Endothelial cell (in vitro differentiated cells): Measurements from ENCODE around the gene TEX48. TPM values are rescaled to one million over a fixed set of nuclear protein-coding genes. Genes with fewer than 3 reads are reported as not detected.

Source experiments
- DNase-seq: peaks from one replicate; pipeline ENCODE4 v3.0.0; 2021; ENCODE audit warnings: low spot score
- H3K27ac Mint-ChIP-seq: one replicate; pipeline ENCODE4 v1.8.0; 2021; ENCODE audit warnings: mixed read lengths, inconsistent platforms; ENCODE audit not compliant: unreplicated experiment
- H3K27me3 Mint-ChIP-seq: one replicate; pipeline ENCODE4 v1.8.0; 2021; ENCODE audit warnings: mild to moderate bottlenecking, moderate library complexity, mixed read lengths, inconsistent platforms; ENCODE audit not compliant: unreplicated experiment
- H3K36me3 Mint-ChIP-seq: one replicate; pipeline ENCODE4 v1.8.0; 2021; ENCODE audit warnings: mild to moderate bottlenecking, low read depth, mixed read lengths, inconsistent platforms; ENCODE audit not compliant: unreplicated experiment
- H3K4me1 Mint-ChIP-seq: one replicate; pipeline ENCODE4 v1.8.0; 2021; ENCODE audit warnings: mild to moderate bottlenecking, mixed read lengths, inconsistent platforms; ENCODE audit not compliant: unreplicated experiment
- H3K4me3 Mint-ChIP-seq: one replicate; pipeline ENCODE4 v1.8.0; 2021; ENCODE audit warnings: mild to moderate bottlenecking, mixed read lengths, inconsistent platforms; ENCODE audit not compliant: unreplicated experiment
- H3K9me3 Mint-ChIP-seq: one replicate; pipeline ENCODE4 v1.8.0; 2021; ENCODE audit warnings: mixed read lengths, inconsistent platforms; ENCODE audit not compliant: unreplicated experiment
- total RNA-seq: library from RNA; stranded (reverse); fragmentation: NEBNext Ultra II Directional; extraction: Animal tissue kit (Norgen Biotek cat#: 25700); gene quantifications from one replicate; pipeline ENCODE4 v1.2.1, GENCODE V29; 2021; ENCODE audit not compliant: unreplicated experiment
- TF ChIP-seq, protein P1 (sequence below): fragments of 200-600 bp; sonication (generic); IDR thresholded peaks from one replicate; pipeline ENCODE4 v1.5.0; 2021; ENCODE audit warnings: antibody characterized with exemption; ENCODE audit not compliant: unreplicated experiment

TEX48 gene
- total RNA-seq, 1 donor from 2014 or later: not detected

GRCh38 chr9:114627553-114627952 is 54.4 kb downstream of the TEX48 start:
- Mint-ChIP-seq H3K36me3 (peaks cover 4% of the 10 kb centered on the region), H3K4me1 (peaks cover 8% of the 10 kb centered on the region), H3K9me3 (no peaks in the 10 kb centered on the region), H3K4me3 (no peak overlapping the region), H3K27me3 (no peaks in the 10 kb centered on the region), H3K27ac (no peak overlapping the region)
- TF ChIP-seq, protein P1, sequence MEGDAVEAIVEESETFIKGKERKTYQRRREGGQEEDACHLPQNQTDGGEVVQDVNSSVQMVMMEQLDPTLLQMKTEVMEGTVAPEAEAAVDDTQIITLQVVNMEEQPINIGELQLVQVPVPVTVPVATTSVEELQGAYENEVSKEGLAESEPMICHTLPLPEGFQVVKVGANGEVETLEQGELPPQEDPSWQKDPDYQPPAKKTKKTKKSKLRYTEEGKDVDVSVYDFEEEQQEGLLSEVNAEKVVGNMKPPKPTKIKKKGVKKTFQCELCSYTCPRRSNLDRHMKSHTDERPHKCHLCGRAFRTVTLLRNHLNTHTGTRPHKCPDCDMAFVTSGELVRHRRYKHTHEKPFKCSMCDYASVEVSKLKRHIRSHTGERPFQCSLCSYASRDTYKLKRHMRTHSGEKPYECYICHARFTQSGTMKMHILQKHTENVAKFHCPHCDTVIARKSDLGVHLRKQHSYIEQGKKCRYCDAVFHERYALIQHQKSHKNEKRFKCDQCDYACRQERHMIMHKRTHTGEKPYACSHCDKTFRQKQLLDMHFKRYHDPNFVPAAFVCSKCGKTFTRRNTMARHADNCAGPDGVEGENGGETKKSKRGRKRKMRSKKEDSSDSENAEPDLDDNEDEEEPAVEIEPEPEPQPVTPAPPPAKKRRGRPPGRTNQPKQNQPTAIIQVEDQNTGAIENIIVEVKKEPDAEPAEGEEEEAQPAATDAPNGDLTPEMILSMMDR: no peak
- DNase-seq: no peak

GRCh38 chr9:114626415-114627020 is 55.5 kb downstream of the TEX48 start:
- H3K27ac Mint-ChIP-seq: no peak overlapping the region
- H3K4me1 Mint-ChIP-seq: peaks cover 8% of the 10 kb centered on the region
- TF ChIP-seq, protein P1: no peak
- H3K27me3 Mint-ChIP-seq: no peaks in the 10 kb centered on the region
- H3K4me3 Mint-ChIP-seq: no peak overlapping the region
- no peak for DNase-seq
- H3K36me3 Mint-ChIP-seq: peaks cover 4% of the 10 kb centered on the region
- peaks cover 4% of the 10 kb centered on the region for H3K9me3 Mint-ChIP-seq

DNA sequence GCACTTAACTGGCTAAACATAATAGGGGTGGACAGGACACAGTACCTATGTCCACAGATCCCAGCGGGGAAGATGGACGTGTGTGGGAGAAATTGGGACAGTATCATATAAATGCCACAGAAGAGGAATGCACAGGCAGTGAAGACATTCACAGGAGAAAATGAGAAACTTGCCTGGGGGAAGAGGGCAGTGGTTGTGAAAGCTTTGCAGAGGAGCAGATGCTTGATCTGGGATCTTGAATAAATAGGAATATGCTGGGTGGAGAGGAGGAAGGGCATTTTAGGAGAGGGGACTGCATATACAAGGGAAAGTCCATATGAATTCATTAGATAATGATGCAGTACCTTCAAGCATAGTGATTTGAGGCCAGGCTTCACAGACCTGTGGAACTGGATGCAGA is 57.3 kb downstream of the TEX48 start:
- Mint-ChIP-seq H3K27ac (no peak overlapping the region), H3K4me1 (peaks cover 8% of the 10 kb centered on the region), H3K4me3 (no peak overlapping the region), H3K27me3 (no peaks in the 10 kb centered on the region), H3K36me3 (peaks cover 4% of the 10 kb centered on the region), H3K9me3 (peaks cover 4% of the 10 kb centered on the region)
- DNase-seq: no peak
- TF ChIP-seq, protein P1: no peak

- H3K4me1 Mint-ChIP-seq: no peaks in the 10 kb centered on the region
- no peak overlapping the region for H3K4me3 Mint-ChIP-seq
- no peak overlapping the region for H3K27ac Mint-ChIP-seq
- DNase-seq: no peak
- peaks cover 4% of the 10 kb centered on the region for H3K9me3 Mint-ChIP-seq
- H3K27me3 Mint-ChIP-seq: no peaks in the 10 kb centered on the region
- peaks cover 4% of the 10 kb centered on the region for H3K36me3 Mint-ChIP-seq
- TF ChIP-seq, protein P1: no peak
Observed at GRCh38 chr9:114621975-114622609, 59.9 kb downstream of the TEX48 start.

GRCh38 chr9:114621561-114621960 is 60.4 kb downstream of the TEX48 start:
- Mint-ChIP-seq H3K4me1 (no peaks in the 10 kb centered on the region), H3K27ac (no peak overlapping the region), H3K9me3 (peaks cover 4% of the 10 kb centered on the region), H3K4me3 (no peak overlapping the region), H3K36me3 (peaks cover 4% of the 10 kb centered on the region), H3K27me3 (no peaks in the 10 kb centered on the region)
- no peak for DNase-seq
- TF ChIP-seq, protein P1: no peak
